NCI-H2196 treated with DMSO at 0.1 percent for 48 hours (cell line): ENCODE data around the gene NUBP2.

Experiments used
- DNase-seq: peaks from one replicate; lab custom pipeline; 2025; ENCODE audit not compliant: unreplicated experiment; lab: John Stamatoyannopoulos, UW

The NUBP2 gene, protein sequence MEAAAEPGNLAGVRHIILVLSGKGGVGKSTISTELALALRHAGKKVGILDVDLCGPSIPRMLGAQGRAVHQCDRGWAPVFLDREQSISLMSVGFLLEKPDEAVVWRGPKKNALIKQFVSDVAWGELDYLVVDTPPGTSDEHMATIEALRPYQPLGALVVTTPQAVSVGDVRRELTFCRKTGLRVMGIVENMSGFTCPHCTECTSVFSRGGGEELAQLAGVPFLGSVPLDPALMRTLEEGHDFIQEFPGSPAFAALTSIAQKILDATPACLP

DNA sequence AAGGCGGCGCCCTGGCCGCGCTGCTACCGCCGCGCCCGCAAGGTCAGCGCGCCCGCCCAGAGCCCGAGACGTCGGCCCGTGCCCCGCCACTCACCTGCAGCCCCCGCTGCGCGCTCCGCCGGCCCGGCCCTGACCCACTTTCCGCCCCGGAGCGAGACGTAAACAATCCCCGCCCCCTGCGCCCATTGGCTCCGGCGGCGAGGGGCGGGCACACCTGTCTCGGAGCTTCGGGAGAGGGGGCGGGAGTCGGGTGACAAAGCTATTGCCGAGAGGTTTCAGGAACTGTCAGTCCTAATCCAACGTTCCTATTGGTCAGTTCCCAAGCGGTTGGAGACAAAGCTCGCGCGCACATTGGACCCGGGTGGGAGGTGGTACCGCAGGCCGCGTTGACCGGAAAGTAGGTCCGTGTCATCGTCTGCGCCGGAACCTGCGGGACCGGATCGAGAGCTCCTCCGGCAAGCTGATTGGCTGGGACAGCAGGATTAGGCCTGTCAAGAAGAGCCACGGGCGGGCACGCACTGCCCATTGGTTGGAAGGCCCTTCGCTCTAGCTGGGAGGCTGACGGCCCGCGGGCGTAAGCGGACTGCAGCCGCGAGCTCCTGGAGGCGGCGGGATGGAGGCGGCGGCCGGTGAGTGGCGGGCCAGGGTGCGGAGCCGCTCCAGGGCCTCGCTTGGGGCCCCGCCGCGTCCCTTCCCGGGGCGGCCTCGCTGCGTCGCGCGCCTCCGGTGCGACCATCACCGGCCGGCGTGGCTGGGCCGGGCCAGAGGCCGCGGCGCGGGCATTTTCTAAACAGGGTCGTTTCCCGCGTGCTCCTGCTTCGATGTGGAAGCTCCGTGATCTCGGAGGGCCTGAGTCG, at the start of gene NUBP2, which contains the start of gene SPSB3:
Gene NUBP2 (plus strand): TSS at position 553 of the 857 bp plus-strand sequence. CDS start 61 bp downstream, at position 614.
Gene SPSB3 (minus strand): TSS at position 164 of the 857 bp plus-strand sequence. CDS start 1,088 bp downstream, outside the sequence.
- peak; percentile 99 for DNase-seq

DNA sequence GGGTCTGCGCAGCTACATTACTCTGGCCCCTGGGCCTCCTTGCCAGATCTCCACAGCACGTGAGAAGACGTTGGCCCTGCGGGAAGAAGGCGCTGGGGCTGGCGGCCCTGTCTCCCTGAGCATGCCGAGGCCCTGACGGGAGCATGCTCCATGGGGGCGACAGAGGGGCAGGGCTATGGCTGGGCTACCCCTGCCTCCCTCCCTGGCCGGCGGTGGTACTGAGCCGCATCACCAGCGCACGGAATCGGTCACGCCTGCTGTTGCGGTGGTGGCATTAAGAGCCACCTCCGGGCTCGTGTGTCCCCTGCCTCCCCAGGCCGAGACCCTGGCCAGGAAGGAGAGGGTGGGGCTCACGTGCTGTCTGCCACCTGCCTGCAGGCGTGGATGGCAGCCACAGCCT, 48.6 kb upstream of the NUBP2 start:
- no peak for DNase-seq

DNA sequence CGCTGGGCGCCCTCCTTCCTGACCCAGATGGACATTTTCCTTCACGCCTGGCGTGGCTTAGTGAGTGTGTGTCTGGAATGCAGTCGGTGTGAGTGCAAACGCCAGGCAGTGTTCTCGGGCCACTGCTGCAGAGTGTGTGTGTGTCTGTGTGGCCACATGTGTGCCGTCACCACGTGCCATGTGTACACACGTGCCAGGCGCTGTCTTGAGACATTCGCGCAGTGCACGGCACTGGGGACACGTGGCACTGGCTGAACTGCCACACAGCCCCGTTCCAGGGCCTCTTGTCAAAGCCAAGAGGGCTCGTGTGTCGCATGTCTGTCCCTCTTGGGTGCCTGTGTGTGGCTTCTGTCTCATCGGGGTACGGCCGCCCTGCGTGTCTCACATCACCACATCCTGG, 47.9 kb upstream of the NUBP2 start:
- DNase-seq: no peak

DNA sequence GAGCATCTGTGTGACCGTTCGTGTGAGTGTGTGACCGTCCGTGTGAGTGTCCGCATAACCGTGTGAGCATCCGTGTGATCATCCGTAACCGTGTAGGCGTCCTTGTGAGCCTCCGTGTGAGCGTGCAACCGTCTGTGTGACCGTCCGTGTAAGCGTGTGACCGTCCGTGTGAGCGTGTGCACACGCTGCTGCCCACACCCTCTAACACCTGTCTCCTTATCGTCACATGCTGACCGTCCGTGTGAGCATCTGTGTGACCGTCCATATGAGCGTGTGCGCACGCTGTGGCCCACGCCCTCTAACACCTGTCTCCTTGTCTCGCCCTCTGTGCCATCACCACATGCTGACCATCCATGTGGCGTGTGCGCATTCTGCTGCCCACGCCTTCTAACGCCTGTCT, 42.5 kb upstream of the NUBP2 start:
- DNase-seq: no peak

DNA sequence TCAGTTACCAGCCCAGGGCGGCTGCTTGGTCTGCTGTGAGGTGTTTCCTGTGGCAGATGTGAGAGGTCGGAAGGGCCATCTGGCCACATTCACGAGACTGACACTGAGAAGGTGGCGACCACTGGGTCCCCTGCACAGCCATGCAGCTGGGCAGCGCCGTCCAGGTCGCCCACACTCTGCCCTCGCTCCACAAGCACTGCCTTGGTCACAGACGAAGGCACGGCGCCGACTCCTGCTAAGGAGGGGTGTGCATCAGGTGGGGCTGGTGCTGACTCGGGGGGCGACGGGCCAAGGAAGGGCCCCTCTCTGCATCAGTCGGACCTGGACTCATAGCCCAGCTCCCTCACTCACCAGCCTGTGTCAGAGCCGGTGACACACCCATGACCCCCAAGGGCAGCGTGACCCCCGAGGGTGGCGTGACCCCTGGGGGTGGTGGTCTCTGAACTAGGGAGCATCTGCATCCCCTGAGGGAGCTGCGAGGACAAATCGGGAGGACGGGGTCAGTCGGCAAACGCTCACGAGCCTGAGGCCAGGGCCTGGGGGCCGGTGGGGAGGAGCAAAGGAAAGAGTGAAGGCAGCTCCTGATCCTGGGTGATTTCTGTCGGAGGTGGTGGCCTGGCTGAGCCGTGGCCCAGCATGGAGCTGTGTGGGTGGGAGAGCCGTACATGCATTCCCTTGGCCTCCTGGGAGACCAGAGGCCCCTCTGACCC, 41.8 kb upstream of the NUBP2 start:
- no peak for DNase-seq

DNA sequence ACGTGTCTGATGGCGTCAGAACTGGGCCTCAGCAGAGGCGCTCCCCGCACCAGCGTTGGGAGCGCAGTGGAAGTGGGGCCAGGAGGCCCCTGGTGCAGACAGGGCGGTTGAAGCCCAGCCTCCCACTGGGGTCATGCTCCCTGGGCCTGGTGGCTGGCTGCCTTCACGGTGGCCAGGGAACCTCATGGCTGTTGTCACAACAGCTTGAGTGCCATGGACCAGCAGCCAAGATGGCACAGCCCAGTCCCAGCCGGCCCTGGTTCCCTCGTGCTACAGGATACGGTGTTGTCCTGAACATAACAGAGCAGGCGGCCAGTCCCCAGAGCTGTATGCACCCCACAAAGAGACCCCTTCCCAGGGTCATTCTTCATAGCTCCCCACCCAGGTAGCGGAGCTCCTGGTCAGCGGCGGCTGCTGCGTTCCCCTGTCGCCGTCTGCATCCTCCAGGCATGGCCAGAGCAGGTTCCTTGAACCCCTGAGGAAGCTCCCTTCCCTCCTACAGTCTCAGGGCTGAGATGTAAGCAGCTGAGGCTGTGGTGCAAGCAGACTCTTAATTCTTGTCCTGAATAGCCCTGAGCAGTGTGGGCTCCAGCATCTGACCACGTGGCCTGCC, 41.1 kb upstream of the NUBP2 start:
- DNase-seq: no peak

DNA sequence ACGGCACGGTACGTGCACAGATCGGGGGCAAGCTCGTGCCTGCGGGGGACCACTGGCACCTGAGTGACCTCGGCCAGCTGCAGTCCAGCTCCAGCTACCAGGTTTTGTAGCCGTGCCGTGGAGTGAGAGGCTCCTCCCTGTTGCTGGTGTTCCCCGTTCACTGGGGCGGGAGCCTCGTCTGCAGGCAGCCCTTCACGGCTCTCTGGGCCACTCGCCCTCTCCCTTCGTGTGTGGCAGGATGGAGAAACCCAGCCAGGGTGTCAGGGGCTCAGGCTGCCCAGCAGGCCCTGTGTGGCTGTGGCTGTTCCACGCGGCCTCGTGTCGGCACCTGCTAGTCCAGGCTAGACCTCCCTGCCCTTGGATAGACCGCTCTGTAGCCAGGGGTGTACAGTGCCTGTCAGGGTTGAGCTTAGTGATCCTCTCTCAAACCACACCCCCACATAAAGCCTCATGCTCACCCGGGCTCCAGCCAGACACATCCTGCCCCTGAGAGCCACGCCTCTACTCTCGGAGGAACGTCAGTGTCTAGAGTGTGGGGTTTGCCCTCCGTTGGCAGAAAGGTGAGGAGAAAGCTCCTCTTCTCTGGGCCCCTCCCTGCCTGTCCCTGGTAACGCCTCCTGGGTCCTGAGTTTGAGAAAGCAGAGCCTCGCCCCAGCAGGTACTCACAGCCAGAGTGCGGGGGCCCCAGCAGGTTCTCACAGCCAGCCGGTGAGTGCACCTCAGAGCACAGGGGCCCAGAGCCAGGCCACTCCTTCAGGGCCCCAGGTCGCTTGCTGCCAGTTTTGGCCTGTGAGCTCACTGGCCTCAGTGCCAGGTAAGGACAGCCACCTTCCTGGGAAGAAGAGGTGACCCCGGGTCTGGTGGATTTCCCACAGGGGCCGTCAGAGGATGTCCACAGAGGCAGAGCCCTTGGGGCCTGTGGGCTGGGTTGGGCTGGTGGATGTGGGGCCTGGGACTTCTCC, 39.1 kb upstream of the NUBP2 start:
- no peak for DNase-seq

DNA sequence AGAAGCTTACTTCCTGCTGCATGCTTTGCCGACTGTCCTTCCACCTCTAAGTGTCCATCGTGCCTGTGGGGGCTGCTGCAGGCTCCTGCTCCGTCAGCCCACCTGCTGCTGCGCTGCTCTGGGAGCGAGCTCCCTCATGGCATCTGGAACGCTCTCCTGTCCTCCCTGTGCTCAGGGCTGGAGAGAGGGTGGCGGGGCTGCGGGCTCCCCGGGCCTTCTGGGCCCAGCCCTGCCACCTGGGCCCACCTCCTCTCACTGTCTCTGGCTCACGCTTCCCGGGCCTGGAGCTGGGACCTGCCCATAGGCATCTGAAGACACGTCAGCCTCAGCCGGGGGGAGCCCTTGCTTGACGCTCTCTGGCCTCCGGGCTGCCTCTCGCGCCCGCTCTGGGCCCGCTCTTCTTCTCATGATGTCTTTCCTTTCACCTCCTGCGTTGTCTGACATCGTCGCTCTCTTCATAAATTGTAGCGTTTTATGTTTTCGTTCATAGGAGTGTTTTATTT, 38.4 kb upstream of the NUBP2 start:
- DNase-seq: no peak

DNA sequence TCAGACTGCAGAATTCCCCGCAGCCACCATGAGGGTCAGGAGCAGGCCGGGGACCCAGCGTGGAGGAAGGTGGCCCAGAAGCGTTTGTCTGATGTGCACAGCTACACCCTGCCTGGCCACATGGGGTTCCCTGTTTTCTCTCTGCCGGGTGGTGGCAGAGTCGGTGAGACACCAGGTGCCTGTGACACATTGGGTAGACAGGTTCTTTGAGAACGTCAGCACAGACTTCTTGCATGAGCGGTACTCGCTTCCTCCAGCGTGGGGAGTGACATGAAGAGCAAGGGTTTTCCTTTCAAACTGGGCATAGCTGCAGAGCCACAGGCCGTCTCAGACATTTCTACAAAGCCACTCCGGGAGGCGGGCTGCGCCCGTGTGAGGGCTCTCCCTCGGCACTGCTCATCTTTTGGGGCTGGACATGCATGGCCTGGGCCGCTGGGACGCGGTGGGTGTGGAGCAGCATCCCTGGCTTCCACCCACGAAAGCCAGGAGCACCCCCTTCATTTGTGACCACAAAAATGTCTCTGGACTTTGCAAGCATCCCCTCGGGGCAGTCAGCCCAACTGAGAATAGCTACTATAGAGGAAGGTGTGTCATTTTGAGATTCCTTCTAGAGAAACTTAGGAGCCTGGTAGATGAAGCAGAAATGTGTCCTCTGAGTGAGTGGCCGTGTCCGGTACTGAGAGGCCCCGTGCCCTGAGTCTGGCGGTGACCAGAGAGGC, 37.4 kb upstream of the NUBP2 start:
- DNase-seq: no peak

DNA sequence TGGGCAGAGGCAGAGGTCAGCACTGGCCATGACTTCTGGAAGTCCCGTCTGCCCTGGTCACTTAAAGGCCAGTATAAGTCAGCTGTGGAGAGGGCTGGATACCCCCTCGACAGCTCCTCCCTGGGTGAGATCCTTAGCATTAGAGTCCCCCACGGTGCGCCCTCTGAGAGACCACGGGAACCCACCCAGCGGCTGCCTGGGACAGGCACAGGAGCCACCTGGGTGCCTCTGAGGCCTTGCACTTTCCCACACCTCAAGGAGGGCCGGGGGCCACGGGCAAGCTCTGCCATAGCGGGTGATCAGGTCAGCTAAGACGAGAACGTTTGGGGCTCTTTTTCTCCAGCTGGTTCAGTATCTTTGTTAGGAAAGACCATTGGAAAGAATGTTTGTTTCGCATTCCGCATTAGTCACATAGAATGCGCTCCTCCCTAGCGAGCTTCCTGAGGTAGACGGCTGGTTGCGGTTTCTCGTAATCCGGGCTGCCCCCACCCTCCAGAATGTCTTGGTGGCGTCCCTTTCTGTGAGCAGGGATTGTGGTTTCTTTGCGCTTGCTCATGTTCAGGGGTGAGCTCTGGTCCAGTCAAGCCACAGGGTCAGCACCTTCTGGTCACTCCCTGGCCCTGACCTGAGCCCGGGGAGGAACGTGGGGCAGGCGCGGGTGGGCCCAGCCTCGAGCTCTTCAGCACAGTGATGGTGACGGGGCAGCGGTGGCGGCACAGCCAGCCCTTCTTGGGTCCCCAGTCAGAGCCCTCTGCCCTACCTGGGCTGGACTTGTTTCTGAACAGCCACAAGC, 36.7 kb upstream of the NUBP2 start:
- no peak for DNase-seq

DNA sequence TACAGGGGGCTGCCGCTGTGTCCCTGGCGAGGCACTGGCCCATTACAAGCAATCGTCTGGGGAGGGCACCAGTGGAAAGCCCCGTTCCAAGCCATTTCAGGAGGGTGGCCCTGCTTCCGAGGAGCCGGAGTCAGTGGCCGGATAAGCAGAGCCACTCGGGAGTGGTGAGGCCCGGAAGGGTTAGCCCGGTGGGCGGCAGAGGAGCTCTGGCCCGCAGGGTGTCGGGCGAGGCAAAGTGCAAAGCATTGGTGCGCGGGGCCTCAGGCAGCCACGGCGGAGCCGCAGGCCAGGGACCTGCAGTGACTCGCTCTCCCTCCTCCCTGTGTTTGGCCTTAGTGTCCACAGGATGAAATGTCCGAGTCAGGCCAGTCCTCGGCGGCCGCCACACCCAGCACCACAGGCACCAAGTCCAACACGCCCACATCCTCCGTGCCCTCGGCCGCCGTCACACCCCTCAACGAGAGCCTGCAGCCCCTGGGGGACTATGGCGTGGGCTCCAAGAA, 36.0 kb upstream of the NUBP2 start:
- no peak for DNase-seq

DNA sequence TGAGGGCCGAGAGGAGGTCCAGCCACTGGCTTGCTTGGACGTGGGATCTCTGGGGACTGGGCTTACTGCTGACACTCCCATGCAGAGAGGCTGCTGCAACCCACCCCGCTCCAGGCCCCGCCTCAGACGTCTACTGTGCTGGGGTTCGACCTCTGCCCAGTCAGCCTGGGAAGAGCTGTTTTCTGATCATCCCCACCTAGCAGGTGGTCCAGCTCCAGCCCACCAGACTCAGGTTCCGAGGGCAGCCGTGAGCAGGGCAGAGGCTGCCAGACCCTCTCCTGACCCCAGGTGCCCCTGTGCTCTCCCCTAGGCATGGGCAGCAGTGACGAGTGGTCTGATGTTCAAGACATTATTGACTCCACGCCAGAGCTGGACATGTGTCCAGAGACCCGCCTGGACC, 34.8 kb upstream of the NUBP2 start:
- DNase-seq: no peak

DNA sequence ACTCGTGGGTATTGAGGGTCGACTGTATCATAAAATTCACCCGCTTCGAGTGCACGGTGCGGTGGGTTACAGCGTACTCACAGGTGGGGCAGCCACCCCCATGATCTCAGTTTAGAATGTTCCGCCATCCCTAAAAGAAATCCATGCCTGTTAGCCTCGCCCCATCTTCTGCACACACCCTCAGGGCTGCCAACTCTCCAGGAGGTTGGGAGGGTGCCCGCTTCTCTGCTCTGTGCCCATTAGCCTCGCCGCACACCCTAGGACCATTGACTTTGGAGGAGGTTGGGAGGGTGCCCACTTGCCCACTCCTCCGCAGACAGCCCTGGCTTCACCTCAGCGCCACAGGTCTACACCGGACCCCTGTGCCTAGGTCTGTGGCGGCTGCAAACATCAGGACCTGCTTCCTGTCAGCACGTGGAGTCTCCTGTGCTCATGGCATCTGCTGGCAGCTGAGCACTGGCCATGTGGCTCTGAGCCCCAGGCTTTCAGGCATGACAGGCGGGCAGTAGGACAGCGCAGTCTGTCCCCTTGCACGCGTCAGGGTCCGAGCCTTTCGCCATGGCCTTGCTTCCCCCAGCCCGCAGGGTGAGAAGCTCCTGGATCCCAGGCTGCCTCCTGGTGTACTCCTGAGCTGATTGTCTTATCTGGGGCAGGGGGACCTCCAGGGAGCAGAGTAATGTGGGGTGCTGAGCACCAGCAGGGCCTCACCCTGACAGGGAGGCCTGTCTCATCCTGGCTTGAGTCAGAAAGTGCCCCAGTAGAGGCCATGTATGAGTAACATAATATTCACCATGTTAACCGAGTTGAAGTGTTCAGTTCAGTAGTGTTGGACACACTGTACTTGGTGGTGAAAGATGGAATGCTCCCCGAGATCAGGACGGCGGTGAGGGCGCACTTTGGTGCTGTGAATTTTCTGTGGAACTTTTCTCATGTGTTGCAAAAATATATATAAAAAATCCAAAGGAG, 33.3 kb upstream of the NUBP2 start:
- no peak for DNase-seq

DNA sequence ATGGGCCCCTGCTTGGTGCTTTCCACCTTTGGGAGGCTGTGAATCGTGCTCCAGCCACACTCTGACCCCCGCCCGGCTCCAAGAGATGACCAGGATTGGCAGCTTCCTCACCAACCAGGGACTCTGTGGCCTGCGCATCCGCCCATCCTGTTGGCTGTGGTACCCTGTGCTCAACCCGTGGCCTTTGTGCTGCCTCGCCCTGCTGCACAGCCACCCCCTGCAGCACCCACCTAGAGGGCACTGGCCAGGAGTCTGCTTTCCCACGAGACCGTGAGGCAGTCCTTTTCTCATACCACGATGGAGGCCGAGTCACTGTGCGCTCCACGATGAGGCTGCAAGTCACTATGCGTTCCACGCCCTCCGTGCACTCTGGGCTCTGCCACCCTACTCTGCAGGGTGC, 30.8 kb upstream of the NUBP2 start:
- DNase-seq: no peak

DNA sequence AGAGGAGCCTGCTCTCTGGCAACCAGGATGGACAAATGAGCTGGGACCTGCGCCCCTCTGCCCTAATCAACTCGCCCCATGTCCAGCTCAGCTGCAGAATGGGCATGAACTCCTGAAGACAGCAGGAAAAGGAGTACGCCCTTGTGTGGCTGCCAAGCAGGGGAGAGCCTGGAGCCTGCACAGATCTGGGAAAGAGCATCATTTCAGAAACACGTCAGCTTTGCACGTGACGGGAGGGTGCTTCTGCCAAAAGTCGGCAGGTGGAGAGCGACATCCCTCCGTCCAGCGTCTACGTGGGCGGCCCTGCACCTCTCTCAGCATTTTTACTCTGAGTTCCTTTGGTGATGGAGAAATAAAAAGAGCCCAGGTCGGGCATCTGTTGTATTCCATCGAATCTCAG, 29.9 kb upstream of the NUBP2 start:
- no peak for DNase-seq

DNA sequence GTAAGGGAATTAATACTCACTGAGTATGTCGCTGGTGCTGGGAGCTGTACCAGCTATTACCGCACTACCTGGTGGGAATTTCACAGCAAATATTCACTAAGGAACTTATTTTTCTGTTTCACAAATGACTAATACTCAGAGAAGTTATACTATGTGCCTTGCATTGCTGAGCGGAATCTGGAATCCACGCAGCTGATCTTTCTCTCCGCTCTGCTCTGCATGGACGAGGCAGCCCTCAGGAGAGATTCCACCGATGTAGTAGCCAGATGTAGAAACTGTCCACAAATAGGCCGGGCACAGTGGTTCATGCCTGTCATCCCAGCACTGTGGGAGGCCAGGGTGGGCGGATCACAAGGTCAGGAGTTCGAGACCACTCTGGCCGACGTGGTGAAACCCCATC, 28.6 kb upstream of the NUBP2 start:
- no peak for DNase-seq
